GM06990 (cell line): ENCODE measurements around the gene SOX11.

Source experiments
- DNase-seq: peaks from one replicate; pipeline ENCODE4 v3.0.0-alpha.2; 2011; ENCODE audit not compliant: insufficient read length; ENCODE audit errors: extremely low read depth
- H3K27me3 ChIP-seq: replicated peaks from 2 replicates; pipeline ENCODE4 v1.6.0; 2011; ENCODE audit warnings: low read length; ENCODE audit not compliant: control insufficient read depth, insufficient read depth
- H3K36me3 ChIP-seq: 2 replicates; pipeline ENCODE4 v1.5.1; 2011; ENCODE audit warnings: low read length; ENCODE audit not compliant: control insufficient read depth, insufficient read depth
- H3K4me3 ChIP-seq: replicated peaks from 2 replicates; pipeline ENCODE4 v1.5.1; 2011; ENCODE audit warnings: low read depth, mild to moderate bottlenecking, control low read depth, low read length
- TF ChIP-seq, protein P1 (sequence below): IDR thresholded peaks from 2 replicates; pipeline ENCODE4 v1.5.1; 2011; ENCODE audit warnings: low read length, control low read depth, mild to moderate bottlenecking, inconsistent platforms; ENCODE audit not compliant: insufficient read depth, poor library complexity, severe bottlenecking

The SOX11 gene

DNA sequence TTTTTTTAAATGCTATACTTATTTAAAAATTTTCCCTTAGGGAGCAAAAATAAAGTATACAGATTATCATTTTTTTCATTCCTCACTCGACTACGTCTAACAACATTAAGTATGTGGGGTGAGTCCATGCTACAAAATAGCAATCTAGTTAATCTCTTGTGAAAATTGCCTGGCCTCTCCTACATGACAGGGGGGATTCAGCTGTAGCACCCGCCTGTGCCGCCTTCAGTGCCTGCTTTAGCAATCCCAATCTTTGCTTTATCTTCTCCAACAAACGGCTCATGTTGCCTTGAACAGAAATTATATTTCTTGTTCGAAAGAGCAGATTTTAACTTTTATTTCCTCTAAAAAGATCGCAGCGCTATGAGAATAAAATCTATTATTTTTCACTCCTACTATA lies 2.4 kb upstream of the SOX11 start:
- H3K4me3 ChIP-seq: no peak overlapping the region
- no peaks in the 10 kb centered on the region for H3K27me3 ChIP-seq
- TF ChIP-seq, protein P1, sequence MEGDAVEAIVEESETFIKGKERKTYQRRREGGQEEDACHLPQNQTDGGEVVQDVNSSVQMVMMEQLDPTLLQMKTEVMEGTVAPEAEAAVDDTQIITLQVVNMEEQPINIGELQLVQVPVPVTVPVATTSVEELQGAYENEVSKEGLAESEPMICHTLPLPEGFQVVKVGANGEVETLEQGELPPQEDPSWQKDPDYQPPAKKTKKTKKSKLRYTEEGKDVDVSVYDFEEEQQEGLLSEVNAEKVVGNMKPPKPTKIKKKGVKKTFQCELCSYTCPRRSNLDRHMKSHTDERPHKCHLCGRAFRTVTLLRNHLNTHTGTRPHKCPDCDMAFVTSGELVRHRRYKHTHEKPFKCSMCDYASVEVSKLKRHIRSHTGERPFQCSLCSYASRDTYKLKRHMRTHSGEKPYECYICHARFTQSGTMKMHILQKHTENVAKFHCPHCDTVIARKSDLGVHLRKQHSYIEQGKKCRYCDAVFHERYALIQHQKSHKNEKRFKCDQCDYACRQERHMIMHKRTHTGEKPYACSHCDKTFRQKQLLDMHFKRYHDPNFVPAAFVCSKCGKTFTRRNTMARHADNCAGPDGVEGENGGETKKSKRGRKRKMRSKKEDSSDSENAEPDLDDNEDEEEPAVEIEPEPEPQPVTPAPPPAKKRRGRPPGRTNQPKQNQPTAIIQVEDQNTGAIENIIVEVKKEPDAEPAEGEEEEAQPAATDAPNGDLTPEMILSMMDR: no peak
- H3K36me3 ChIP-seq: no peaks in the 10 kb centered on the region
- no peak for DNase-seq

DNA sequence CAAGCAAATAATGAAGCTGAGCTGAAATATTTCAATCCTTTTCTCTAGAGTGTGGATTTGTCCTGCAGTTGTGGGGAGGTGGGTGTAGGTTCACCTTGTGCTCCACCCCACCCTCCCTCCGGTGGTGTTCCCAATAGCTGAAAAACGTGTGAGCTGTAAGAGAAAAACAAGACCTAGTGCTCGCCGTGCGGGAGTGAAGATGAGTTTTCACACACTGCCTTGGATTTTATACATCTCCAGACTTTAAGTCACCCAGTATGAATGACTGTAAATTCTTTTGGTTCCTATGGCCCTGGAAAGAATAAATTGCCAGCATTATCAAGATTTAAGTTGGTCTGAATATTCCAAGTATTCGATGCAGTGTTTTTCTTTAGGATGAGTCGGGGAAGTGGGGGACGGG lies 1.9 kb upstream of the SOX11 start:
- Histone ChIP-seq H3K4me3 (no peak overlapping the region), H3K36me3 (no peaks in the 10 kb centered on the region), H3K27me3 (no peaks in the 10 kb centered on the region)
- TF ChIP-seq, protein P1: no peak
- DNase-seq: no peak

DNA sequence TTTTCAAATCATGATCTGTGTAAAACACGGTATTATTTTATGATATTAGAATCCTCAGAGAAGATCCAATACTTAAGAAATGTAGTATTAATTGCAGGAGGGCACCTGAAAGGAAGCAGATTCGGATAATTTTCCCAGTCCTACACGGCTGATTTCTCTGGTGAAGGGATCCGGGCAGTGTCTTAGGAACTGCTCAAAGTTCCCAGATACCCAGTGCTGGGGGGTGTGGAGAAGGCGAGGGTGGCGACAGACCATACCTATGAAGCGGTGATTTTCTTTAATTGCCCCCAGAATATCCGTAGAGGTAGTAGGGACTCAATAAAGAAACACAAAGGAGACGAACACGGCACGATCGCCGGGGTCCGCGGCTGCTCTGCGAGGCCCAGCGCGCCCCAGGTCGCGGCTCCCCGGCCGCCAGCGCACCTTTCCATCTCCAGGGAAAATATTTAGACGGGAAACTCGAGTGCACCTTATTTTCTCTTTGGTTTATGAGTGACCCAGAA lies 1.4 kb upstream of the SOX11 start:
- TF ChIP-seq, protein P1: no peak
- H3K27me3 ChIP-seq: no peaks in the 10 kb centered on the region
- H3K36me3 ChIP-seq: no peaks in the 10 kb centered on the region
- DNase-seq: no peak
- no peak overlapping the region for H3K4me3 ChIP-seq

DNA sequence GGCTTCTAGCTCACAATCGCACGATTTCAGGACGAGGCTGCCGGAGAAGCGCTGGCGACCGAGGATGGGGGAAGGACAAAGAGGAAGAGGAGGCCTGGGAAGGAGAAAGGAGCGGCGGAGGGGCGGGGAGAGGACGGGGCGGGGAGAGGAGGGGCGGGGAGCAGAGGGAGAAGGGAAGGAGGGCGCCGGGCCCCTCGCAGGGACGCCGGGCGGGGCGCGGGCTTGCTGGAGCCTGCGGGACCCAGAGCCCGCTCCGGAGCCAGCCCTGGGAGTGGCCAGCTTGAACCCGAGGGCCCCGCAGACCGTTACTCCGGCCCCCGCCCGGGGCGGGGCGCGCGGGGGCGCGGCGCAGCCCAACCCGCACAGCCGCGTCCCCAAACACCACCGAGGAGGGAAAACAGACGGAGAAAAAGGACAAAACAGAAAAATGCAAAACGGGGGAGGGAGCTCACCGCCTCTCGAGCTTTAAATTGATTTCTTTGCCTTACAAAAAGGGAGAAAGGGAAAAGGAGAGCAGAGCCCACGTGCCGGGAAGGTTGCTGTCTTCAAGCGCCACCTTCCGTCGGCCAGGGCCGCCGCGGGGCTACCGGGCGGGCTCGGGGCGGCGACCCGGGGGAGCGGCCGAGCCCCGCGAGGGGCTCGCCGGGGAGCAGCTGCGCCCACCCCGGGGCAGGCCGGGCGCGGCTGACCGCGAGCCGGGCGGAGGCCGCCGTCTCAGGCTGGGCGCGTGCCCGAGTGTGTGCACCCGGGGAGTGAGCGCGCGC lies 781 bp upstream of the SOX11 start:
- Histone ChIP-seq H3K4me3 (no peak overlapping the region), H3K27me3 (no peaks in the 10 kb centered on the region), H3K36me3 (no peaks in the 10 kb centered on the region)
- TF ChIP-seq, protein P1: no peak
- DNase-seq: no peak

DNA sequence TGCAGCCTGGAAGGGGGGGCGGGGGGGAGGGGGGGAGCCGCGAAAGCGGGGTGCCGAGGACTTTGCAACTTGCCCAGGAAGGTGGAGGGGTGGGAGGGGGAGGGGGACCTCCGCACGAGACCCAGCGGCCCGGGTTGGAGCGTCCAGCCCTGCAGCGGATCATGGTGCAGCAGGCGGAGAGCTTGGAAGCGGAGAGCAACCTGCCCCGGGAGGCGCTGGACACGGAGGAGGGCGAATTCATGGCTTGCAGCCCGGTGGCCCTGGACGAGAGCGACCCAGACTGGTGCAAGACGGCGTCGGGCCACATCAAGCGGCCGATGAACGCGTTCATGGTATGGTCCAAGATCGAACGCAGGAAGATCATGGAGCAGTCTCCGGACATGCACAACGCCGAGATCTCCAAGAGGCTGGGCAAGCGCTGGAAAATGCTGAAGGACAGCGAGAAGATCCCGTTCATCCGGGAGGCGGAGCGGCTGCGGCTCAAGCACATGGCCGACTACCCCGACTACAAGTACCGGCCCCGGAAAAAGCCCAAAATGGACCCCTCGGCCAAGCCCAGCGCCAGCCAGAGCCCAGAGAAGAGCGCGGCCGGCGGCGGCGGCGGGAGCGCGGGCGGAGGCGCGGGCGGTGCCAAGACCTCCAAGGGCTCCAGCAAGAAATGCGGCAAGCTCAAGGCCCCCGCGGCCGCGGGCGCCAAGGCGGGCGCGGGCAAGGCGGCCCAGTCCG lies 540 bp downstream of the SOX11 start:
- TF ChIP-seq, protein P1: no peak
- no peaks in the 10 kb centered on the region for H3K36me3 ChIP-seq
- H3K4me3 ChIP-seq: no peak overlapping the region
- no peak for DNase-seq
- H3K27me3 ChIP-seq: no peaks in the 10 kb centered on the region
